HepG2 (cell line): ENCODE measurements around the gene EXOC3. TPM values are rescaled to one million over a fixed set of nuclear protein-coding genes. Genes with fewer than 3 reads are reported as not detected.

Experiments used
- ATAC-seq: fragments of 200-7000 bp; cut with Tn5 transposase; 3 replicates; pipeline ENCODE4 v1.9.1; 2020; ENCODE audit warnings: mild to moderate bottlenecking, moderate library complexity
- BruUV-seq: library from RNA; stranded (reverse); fragments of 400-500 nt; replicated peaks from 2 replicates; lab custom pipeline; 2021; lab: Mats Ljungman, UMichigan
- CTCF ChIA-PET: fragments of 300-600 bp; formaldehyde crosslinking; extraction: SDS; loops from one replicate; lab custom pipeline; 2021; ENCODE audit warnings: low total read pairs, inconsistent platforms, low intra/inter-chr PET ratio; lab: Yijun Ruan, JAX
- POLR2A ChIA-PET: fragments of 350-600 bp; sonication (Branson Sonifier 250); formaldehyde crosslinking; loops from one replicate; lab custom pipeline; 2020; ENCODE audit warnings: antibody characterized with exemption, inconsistent platforms; lab: Yijun Ruan, JAX
- DNase-seq: peaks from one replicate; pipeline ENCODE4 v3.0.0-alpha.2; 2015; ENCODE audit warnings: low spot score
- FAIRE-seq: peaks from 3 replicates; lab custom pipeline; 2011; peaks lifted over from hg19 to GRCh38; lab: Jason Lieb, UNC
- H2AFZ ChIP-seq: one replicate; pipeline ENCODE4 v1.6.1; 2011; ENCODE audit warnings: low read length, inconsistent platforms
- H3K27ac ChIP-seq: fragments of 300-600 bp; 3 replicates; pipeline ENCODE4 v1.8.0; 2011; ENCODE audit warnings: mixed run types, mild to moderate bottlenecking, mixed read lengths, low read length, inconsistent platforms; ENCODE audit not compliant: insufficient read depth; ENCODE audit errors: extremely low read length
- H3K27me3 ChIP-seq, 2 experiments: fragments of 200-600 bp in 1 of 2; 2 replicates in 1 of 2; 3 replicates in 1 of 2; pipeline versions ENCODE4 v1.6.0 to v1.8.0; 2011; ENCODE audit warnings: low read length in 2 of 2, mild to moderate bottlenecking in 2 of 2, moderate library complexity in 2 of 2, inconsistent platforms in 1 of 2; ENCODE audit not compliant: insufficient read depth in 2 of 2, control insufficient read depth in 1 of 2
- H3K36me3 ChIP-seq, 2 experiments: fragments of 200-600 bp in 1 of 2; replicated peaks in 1 of 2; 2 replicates in 1 of 2; 3 replicates in 1 of 2; pipeline versions ENCODE4 v1.5.1 to v1.8.0; 2011; ENCODE audit warnings: low read length in 2 of 2, inconsistent platforms in 1 of 2; ENCODE audit not compliant: insufficient read depth in 2 of 2, control insufficient read depth in 1 of 2
- H3K4me1 ChIP-seq: 2 replicates; pipeline ENCODE4 v1.5.1; 2012; ENCODE audit warnings: low read length, inconsistent platforms; ENCODE audit not compliant: insufficient read depth
- H3K4me2 ChIP-seq: 2 replicates; pipeline ENCODE4 v1.6.0; 2011; ENCODE audit warnings: low read depth, low read length, inconsistent platforms
- H3K4me3 ChIP-seq, 3 experiments: fragments of 200-600 bp in 1 of 3; sonication (generic), shearing (Covaris generic) in 1 of 3; replicated peaks in 1 of 3; 2 replicates each; pipeline ENCODE4 v1.5.1; 2011 to 2016; ENCODE audit warnings: low read length in 3 of 3, inconsistent platforms in 2 of 3, low read depth in 2 of 3, mild to moderate bottlenecking in 2 of 3, control low read depth in 1 of 3, mixed read lengths in 1 of 3; ENCODE audit not compliant: insufficient read depth in 1 of 3
- H3K79me2 ChIP-seq: one replicate; pipeline ENCODE4 v1.6.1; 2011; ENCODE audit warnings: low read length, inconsistent platforms; ENCODE audit not compliant: insufficient read depth
- H3K9ac ChIP-seq: 2 replicates; pipeline ENCODE4 v1.6.0; 2011; ENCODE audit warnings: mild to moderate bottlenecking, low read depth, low read length, inconsistent platforms; ENCODE audit not compliant: insufficient read depth
- H3K9me3 ChIP-seq: 2 replicates; pipeline ENCODE4 v1.5.1; 2012; ENCODE audit warnings: mild to moderate bottlenecking, low read length
- H4K20me1 ChIP-seq: 2 replicates; pipeline ENCODE4 v1.6.0; 2011; ENCODE audit warnings: inconsistent platforms, mild to moderate bottlenecking, low read length, moderate library complexity; ENCODE audit not compliant: insufficient read depth
- BORCS8-MEF2B ChIP-seq: sonication (generic); formaldehyde crosslinking; IDR thresholded peaks from 2 replicates; pipeline ENCODE4 v1.8.0; 2022; ENCODE audit warnings: mild to moderate bottlenecking, missing genetic modification reagents
- CEBPZ ChIP-seq: IDR thresholded peaks from 2 replicates; pipeline ENCODE4 v1.6.1; 2012; ENCODE audit warnings: low read length, improper control_type of control experiment
- EED ChIP-seq: sonication (generic); formaldehyde crosslinking; IDR thresholded peaks from 2 replicates; pipeline ENCODE4 v1.5.0; 2020; ENCODE audit warnings: mild to moderate bottlenecking, missing genetic modification reagents
- MATR3 ChIP-seq: sonication (generic); formaldehyde crosslinking; IDR thresholded peaks from 2 replicates; pipeline ENCODE4 v1.4.0; 2020; ENCODE audit warnings: missing genetic modification reagents
- NCOA1 ChIP-seq: sonication (generic); formaldehyde crosslinking; IDR thresholded peaks from 2 replicates; pipeline ENCODE4 v1.9.0; 2021; ENCODE audit warnings: missing genetic modification reagents
- SYNCRIP ChIP-seq: fragments of 200-400 bp; formaldehyde crosslinking; IDR thresholded peaks from 2 replicates; pipeline ENCODE4 v1.6.1; 2018; ENCODE audit warnings: mild to moderate bottlenecking, low read depth, low read length; ENCODE audit not compliant: insufficient read depth
- TFAP4 ChIP-seq: sonication (generic); IDR thresholded peaks from 2 replicates; pipeline ENCODE4 v1.6.1; 2016; ENCODE audit warnings: low read depth, borderline replicate concordance
- ZBTB43 ChIP-seq: sonication (generic); formaldehyde crosslinking; conservative IDR thresholded peaks from 2 replicates; pipeline ENCODE4 v1.4.0; 2020; ENCODE audit warnings: missing genetic modification reagents
- WGBS: methylation state at CpG from one replicate; pipeline ENCODE4 v1.1.6; 2017; ENCODE audit warnings: low lambda C conversion rate; 5-methylcytosine and 5-hydroxymethylcytosine counted together
- in situ Hi-C: cut with HindIII; loops from 2 replicates; pipeline ENCODE4 v1.10.0; 2017; ENCODE audit warnings: low pct_unique_long_range_greater_than_20kb; ENCODE audit not compliant: extremely low pct_ligation_motif_present
- intact Hi-C: fragments of 100-400 bp; cut with micrococcal nuclease; formaldehyde crosslinking; loops from one replicate; pipeline ENCODE4 v1.10.0; 2022; ENCODE audit not compliant: unreplicated experiment
- polyA plus RNA-seq, 8 experiments: library from polyadenylated mRNA; depleted of rRNA in 3 of 8; stranded (reverse) in 7 of 8; unstranded in 1 of 8; fragments of >200 nt; fragmentation: Illumina TruSeq in 4 of 8; extraction: Trizol in 4 of 8; gene quantifications; 2 replicates each; pipeline versions ENCODE4 v1.2.1 to v1.2.3, GENCODE V29; 2011 to 2016; ENCODE audit warnings: low read depth in 4 of 8, missing spikeins in 1 of 8, mixed read lengths in 1 of 8; ENCODE audit not compliant: insufficient read depth in 1 of 8
- total RNA-seq, 5 experiments: library from RNA; depleted of rRNA; stranded (reverse); fragments of >200 nt; fragmentation: Illumina TruSeq; extraction: Trizol; gene quantifications; 2 replicates each; pipeline ENCODE4 v1.2.3, GENCODE V29; 2016; ENCODE audit warnings: low read depth in 1 of 5

EXOC3 gene
- total and polyA plus RNA-seq, 2 of the 13 experiments (the other 11 are each of a cell fraction or from before 2014, with no cell fraction given) = 9.2 to 20.5 TPM

GRCh38 chr5:434443-435146 lies 8.4 kb upstream of the EXOC3 start:
- BruUV-seq = no TSS peak
- H3K79me2 ChIP-seq = no peaks in the 10 kb centered on the region
- no peak overlapping the region for H3K4me2 ChIP-seq
- no peaks in the 10 kb centered on the region for H3K9me3 ChIP-seq
- no peak for TF ChIP-seq MATR3 (CRISPR knock-in tag)
- no peak for TF ChIP-seq TFAP4
- TF ChIP-seq NCOA1 = no peak
- no peak for TF ChIP-seq BORCS8-MEF2B
- no peak for TF ChIP-seq SYNCRIP
- no peak for TF ChIP-seq CEBPZ
- no peak for TF ChIP-seq ZBTB43 (CRISPR knock-in tag)
- no peak for TF ChIP-seq EED (CRISPR knock-in tag)
- ChIA-PET CTCF (no interaction called here), POLR2A (no interaction called here)
- no peaks in the 10 kb centered on the region for H3K36me3 ChIP-seq
- H4K20me1 ChIP-seq = no peaks in the 10 kb centered on the region
- ATAC-seq = no peak
- H3K27me3 ChIP-seq = peaks cover 0 to 8% of the 10 kb centered on the region in 2 experiments; a peak in 2 of 5 replicates
- H3K9ac ChIP-seq = no peak overlapping the region
- DNase-seq = no peak
- in situ Hi-C loops = loop anchor here (5.0 kb wide), 1 partner anchor 117 kb away; no protein-coding TSS in a partner anchor
- intact Hi-C loops = loop anchor here (5.0 kb wide), 1 partner anchor 117 kb away; no protein-coding TSS in a partner anchor
- no peak overlapping the region for H3K4me3 ChIP-seq
- 73% methylated on average over 8 of the region's 26 CpGs for WGBS
- H3K27ac ChIP-seq = no peak overlapping the region
- no peak overlapping the region for H2AFZ ChIP-seq
- peaks cover 10% of the 10 kb centered on the region for H3K4me1 ChIP-seq
- no peak for FAIRE-seq
